Loucy (cell line): Measurements from ENCODE around the gene KIAA2012.

Source experiments
- H2AFZ ChIP-seq: fragments of 200-600 bp; sonication (generic); 2 replicates; pipeline ENCODE4 v1.6.0; 2016; ENCODE audit warnings: antibody characterized with exemption, mild to moderate bottlenecking, low read length, moderate library complexity
- H3F3A ChIP-seq: fragments of 200-600 bp; 2 replicates; pipeline ENCODE4 v1.6.0; 2016; ENCODE audit warnings: antibody characterized with exemption, low read depth, mild to moderate bottlenecking
- H3K27me3 ChIP-seq: fragments of 200-600 bp; sonication (generic); 2 replicates; pipeline ENCODE4 v1.6.1; 2014; ENCODE audit warnings: low read length, mild to moderate bottlenecking; ENCODE audit not compliant: insufficient read depth, poor library complexity, severe bottlenecking
- H3K36me3 ChIP-seq: fragments of 200-600 bp; sonication (generic); 2 replicates; pipeline ENCODE4 v1.6.1; 2016; ENCODE audit warnings: low read length; ENCODE audit not compliant: insufficient read depth
- H3K4me1 ChIP-seq: fragments of 200-600 bp; sonication (generic); 2 replicates; pipeline ENCODE4 v1.5.1; 2014; ENCODE audit warnings: low read length, mild to moderate bottlenecking; ENCODE audit not compliant: insufficient read depth, poor library complexity, severe bottlenecking
- H3K4me2 ChIP-seq: fragments of 200-600 bp; sonication (generic); 2 replicates; pipeline ENCODE4 v1.6.0; 2014; ENCODE audit warnings: antibody characterized with exemption, low read length, low read depth, mild to moderate bottlenecking; ENCODE audit not compliant: poor library complexity, severe bottlenecking
- H3K4me3 ChIP-seq: fragments of 200-600 bp; sonication (generic); 2 replicates; pipeline ENCODE4 v1.5.1; 2014; ENCODE audit warnings: low read length, mild to moderate bottlenecking, mixed read lengths; ENCODE audit not compliant: poor library complexity, severe bottlenecking
- H3K79me2 ChIP-seq: fragments of 200-600 bp; sonication (generic); 2 replicates; pipeline ENCODE4 v1.6.1; 2014; ENCODE audit warnings: low read length; ENCODE audit not compliant: insufficient read depth
- H3K9ac ChIP-seq: fragments of 200-600 bp; sonication (generic); 2 replicates; pipeline ENCODE4 v1.6.0; 2014; ENCODE audit warnings: mild to moderate bottlenecking, low read depth, low read length, moderate library complexity; ENCODE audit not compliant: poor library complexity, severe bottlenecking
- H3K9me2 ChIP-seq: fragments of 200-600 bp; sonication (generic); replicated peaks from 2 replicates; pipeline ENCODE4 v1.6.1; 2016; ENCODE audit warnings: low read depth, low read length, mixed read lengths
- H3K9me3 ChIP-seq: fragments of 200-600 bp; sonication (generic); 2 replicates; pipeline ENCODE4 v1.6.1; 2014; ENCODE audit warnings: mild to moderate bottlenecking, antibody characterized with exemption, low read length, low read depth; ENCODE audit not compliant: insufficient read depth
- H4K20me1 ChIP-seq: fragments of 200-600 bp; sonication (generic); 2 replicates; pipeline ENCODE4 v1.6.0; 2014; ENCODE audit warnings: antibody characterized with exemption, low read length, mild to moderate bottlenecking; ENCODE audit not compliant: insufficient read depth, poor library complexity, severe bottlenecking
- EZH2phosphoT487 ChIP-seq: fragments of 200-600 bp; IDR thresholded peaks from 2 replicates; pipeline ENCODE4 v1.6.1; 2018; ENCODE audit warnings: antibody characterized with exemption, mild to moderate bottlenecking, moderate library complexity, borderline replicate concordance
- TF ChIP-seq, protein P1 (sequence below): fragments of 200-600 bp; sonication (generic); conservative IDR thresholded peaks from 2 replicates; pipeline ENCODE4 v1.5.1; 2014; ENCODE audit warnings: mild to moderate bottlenecking, antibody characterized with exemption, low read length

KIAA2012 gene

GRCh38 chr2:202114291-202114690 lies 41.2 kb downstream of the KIAA2012 start:
- H4K20me1 ChIP-seq, result no peaks in the 10 kb centered on the region
- H3K36me3 ChIP-seq, result no peaks in the 10 kb centered on the region
- H3K9ac ChIP-seq, result no peak overlapping the region

DNA sequence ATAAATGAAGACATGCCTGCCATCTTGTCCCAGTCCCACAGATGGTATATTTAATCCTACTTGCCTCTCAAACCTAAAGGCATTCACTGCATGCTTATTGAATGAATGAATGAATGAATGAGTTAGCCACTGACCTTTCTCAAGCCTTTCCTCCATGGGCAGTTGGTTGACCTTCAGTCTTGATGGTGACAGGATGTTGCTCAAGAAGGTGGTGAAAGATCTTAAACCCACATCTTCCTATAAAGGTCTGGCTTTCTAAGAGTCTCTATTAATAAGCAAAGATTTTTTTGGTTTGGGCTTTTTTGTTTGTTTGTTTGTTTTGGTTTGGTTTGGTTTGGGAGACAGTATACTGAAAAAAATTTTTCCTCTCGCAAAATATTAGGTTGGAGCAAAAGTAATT lies 41.7 kb downstream of the KIAA2012 start:
- H2AFZ ChIP-seq, result no peak overlapping the region
- no peaks in the 10 kb centered on the region for H3K27me3 ChIP-seq
- H3K9ac ChIP-seq, result no peak overlapping the region
- no peaks in the 10 kb centered on the region for H3K4me1 ChIP-seq
- TF ChIP-seq, protein P1, sequence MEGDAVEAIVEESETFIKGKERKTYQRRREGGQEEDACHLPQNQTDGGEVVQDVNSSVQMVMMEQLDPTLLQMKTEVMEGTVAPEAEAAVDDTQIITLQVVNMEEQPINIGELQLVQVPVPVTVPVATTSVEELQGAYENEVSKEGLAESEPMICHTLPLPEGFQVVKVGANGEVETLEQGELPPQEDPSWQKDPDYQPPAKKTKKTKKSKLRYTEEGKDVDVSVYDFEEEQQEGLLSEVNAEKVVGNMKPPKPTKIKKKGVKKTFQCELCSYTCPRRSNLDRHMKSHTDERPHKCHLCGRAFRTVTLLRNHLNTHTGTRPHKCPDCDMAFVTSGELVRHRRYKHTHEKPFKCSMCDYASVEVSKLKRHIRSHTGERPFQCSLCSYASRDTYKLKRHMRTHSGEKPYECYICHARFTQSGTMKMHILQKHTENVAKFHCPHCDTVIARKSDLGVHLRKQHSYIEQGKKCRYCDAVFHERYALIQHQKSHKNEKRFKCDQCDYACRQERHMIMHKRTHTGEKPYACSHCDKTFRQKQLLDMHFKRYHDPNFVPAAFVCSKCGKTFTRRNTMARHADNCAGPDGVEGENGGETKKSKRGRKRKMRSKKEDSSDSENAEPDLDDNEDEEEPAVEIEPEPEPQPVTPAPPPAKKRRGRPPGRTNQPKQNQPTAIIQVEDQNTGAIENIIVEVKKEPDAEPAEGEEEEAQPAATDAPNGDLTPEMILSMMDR, result no peak
- no peak for TF ChIP-seq EZH2phosphoT487
- no peaks in the 10 kb centered on the region for H3F3A ChIP-seq
- H3K36me3 ChIP-seq, result no peaks in the 10 kb centered on the region
- no peaks in the 10 kb centered on the region for H3K79me2 ChIP-seq
- no peak overlapping the region for H3K4me2 ChIP-seq
- H4K20me1 ChIP-seq, result no peaks in the 10 kb centered on the region
- H3K4me3 ChIP-seq, result no peak overlapping the region
- no peaks in the 10 kb centered on the region for H3K9me2 ChIP-seq
- no peaks in the 10 kb centered on the region for H3K9me3 ChIP-seq

More at GRCh38 chr2:202114291-202114690, 41.2 kb downstream of the KIAA2012 start:
- Histone ChIP-seq H3K9me2 (no peaks in the 10 kb centered on the region), H3K9me3 (no peaks in the 10 kb centered on the region), H3K27me3 (no peaks in the 10 kb centered on the region), H3K4me1 (no peaks in the 10 kb centered on the region), H3K4me2 (no peak overlapping the region), H3K79me2 (no peaks in the 10 kb centered on the region), H2AFZ (no peak overlapping the region), H3K4me3 (no peak overlapping the region), H3F3A (no peaks in the 10 kb centered on the region)
- TF ChIP-seq, protein P1, result no peak
- no peak for TF ChIP-seq EZH2phosphoT487

- no peak overlapping the region for H3K9ac ChIP-seq
- TF ChIP-seq, protein P1, result no peak
- no peak for TF ChIP-seq EZH2phosphoT487
- no peak overlapping the region for H2AFZ ChIP-seq
These were observed 42.5 kb downstream of the KIAA2012 start for GRCh38 chr2:202115479-202115971.

More at GRCh38 chr2:202115479-202115971, 42.5 kb downstream of the KIAA2012 start:
- H3F3A ChIP-seq, result no peaks in the 10 kb centered on the region
- no peaks in the 10 kb centered on the region for H3K79me2 ChIP-seq
- H4K20me1 ChIP-seq, result no peaks in the 10 kb centered on the region
- H3K4me3 ChIP-seq, result no peak overlapping the region
- H3K4me1 ChIP-seq, result no peaks in the 10 kb centered on the region
- no peaks in the 10 kb centered on the region for H3K27me3 ChIP-seq
- H3K9me2 ChIP-seq, result no peaks in the 10 kb centered on the region
- H3K36me3 ChIP-seq, result no peaks in the 10 kb centered on the region
- no peak overlapping the region for H3K4me2 ChIP-seq
- no peaks in the 10 kb centered on the region for H3K9me3 ChIP-seq
